Dendritic cell treated with granulocyte-macrophage colony-stimulating factor and Interleukin-4, amounts not matched to agents 40 ng/mL and 50 ng/mL, for 4 days (primary cell): ENCODE results near the gene RAB3IL1.
"Not testable (repeated sequence)": the region's sequence is repeated elsewhere in the genome, so short reads cannot be mapped to it uniquely, and the experiment has no call there.

Experiments used
- H3K27ac Mint-ChIP-seq: one replicate; pipeline ENCODE4 v1.8.0; 2022; ENCODE audit warnings: mild to moderate bottlenecking, mixed read lengths
- H3K27me3 Mint-ChIP-seq: one replicate; pipeline ENCODE4 v1.8.0; 2022; ENCODE audit warnings: mild to moderate bottlenecking, mixed read lengths
- H3K36me3 Mint-ChIP-seq: one replicate; pipeline ENCODE4 v1.8.0; 2022; ENCODE audit warnings: low read depth, mixed read lengths
- H3K4me1 Mint-ChIP-seq: one replicate; pipeline ENCODE4 v1.8.0; 2022; ENCODE audit warnings: low read depth, mixed read lengths
- H3K4me3 Mint-ChIP-seq: one replicate; pipeline ENCODE4 v1.8.0; 2022; ENCODE audit warnings: mild to moderate bottlenecking, moderate library complexity, mixed read lengths
- H3K9me3 Mint-ChIP-seq: one replicate; pipeline ENCODE4 v1.8.0; 2022; ENCODE audit warnings: mixed read lengths
- intact Hi-C: fragments of 100-400 bp; cut with micrococcal nuclease; formaldehyde crosslinking; loops from one replicate; pipeline ENCODE4 v1.15.0; 2022

Gene RAB3IL1

GRCh38 chr11:61957021-61957770 is 39.8 kb upstream of the RAB3IL1 start:
- Mint-ChIP-seq H3K27me3 (no peaks in the 10 kb centered on the region), H3K27ac (peak overlapping the region; percentile 89), H3K9me3 (no peaks in the 10 kb centered on the region), H3K4me3 (no peak overlapping the region), H3K36me3 (peaks cover 63% of the 10 kb centered on the region), H3K4me1 (peaks cover 70% of the 10 kb centered on the region)
- intact Hi-C loops, result no loop called here

GRCh38 chr11:61956191-61957020 is 39.0 kb upstream of the RAB3IL1 start:
- no peaks in the 10 kb centered on the region for H3K27me3 Mint-ChIP-seq
- peaks cover 55% of the 10 kb centered on the region for H3K36me3 Mint-ChIP-seq
- peak overlapping the region; percentile 89 for H3K27ac Mint-ChIP-seq
- H3K4me3 Mint-ChIP-seq, result peak overlapping the region; percentile 76
- H3K4me1 Mint-ChIP-seq, result peaks cover 68% of the 10 kb centered on the region
- H3K9me3 Mint-ChIP-seq, result no peaks in the 10 kb centered on the region
- intact Hi-C loops, result no loop called here

DNA sequence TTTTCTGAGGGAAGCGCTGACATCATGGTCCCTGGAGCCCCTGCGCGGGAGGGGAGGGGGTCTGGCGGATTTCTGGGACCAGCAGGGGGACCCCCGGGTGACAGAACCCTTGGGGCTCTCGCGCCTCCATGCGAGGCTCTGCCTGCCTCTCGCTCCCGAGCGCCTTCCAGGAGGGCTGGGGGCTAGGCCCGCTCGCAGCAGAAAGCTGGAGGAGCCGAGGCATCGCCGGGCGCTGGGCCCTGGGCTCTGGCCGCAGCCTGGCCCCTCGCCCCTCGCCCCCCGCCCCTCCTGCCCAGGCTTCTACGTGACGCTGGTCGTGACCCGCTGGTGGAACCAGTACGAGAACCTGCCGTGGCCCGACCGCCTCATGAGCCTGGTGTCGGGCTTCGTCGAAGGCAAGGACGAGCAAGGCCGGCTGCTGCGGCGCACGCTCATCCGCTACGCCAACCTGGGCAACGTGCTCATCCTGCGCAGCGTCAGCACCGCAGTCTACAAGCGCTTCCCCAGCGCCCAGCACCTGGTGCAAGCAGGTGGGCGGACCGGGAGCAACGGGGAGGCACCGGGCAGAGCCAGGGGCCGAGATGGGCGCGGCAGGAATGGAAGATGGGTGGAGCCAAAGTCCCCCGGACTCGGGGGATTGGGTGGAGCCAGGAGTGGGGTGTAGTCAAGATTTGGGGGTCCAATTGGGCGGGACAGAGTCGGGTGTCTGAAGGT is 38.2 kb upstream of the RAB3IL1 start:
- Mint-ChIP-seq H3K4me3 (peak overlapping the region; percentile 76), H3K36me3 (peaks cover 47% of the 10 kb centered on the region), H3K4me1 (peaks cover 61% of the 10 kb centered on the region), H3K27ac (peak overlapping the region; percentile 89), H3K9me3 (no peaks in the 10 kb centered on the region), H3K27me3 (no peaks in the 10 kb centered on the region)
- intact Hi-C loops, result no loop called here

- intact Hi-C loops, result no loop called here
- peaks cover 57% of the 10 kb centered on the region for H3K4me1 Mint-ChIP-seq
- peak overlapping the region; percentile 76 for H3K4me3 Mint-ChIP-seq
- H3K27ac Mint-ChIP-seq, result peak overlapping the region; percentile 89
- H3K9me3 Mint-ChIP-seq, result no peaks in the 10 kb centered on the region
- peaks cover 40% of the 10 kb centered on the region for H3K36me3 Mint-ChIP-seq
- no peaks in the 10 kb centered on the region for H3K27me3 Mint-ChIP-seq
Measured at GRCh38 chr11:61954851-61955421, 37.6 kb upstream of the RAB3IL1 start.

- peaks cover 34% of the 10 kb centered on the region for H3K36me3 Mint-ChIP-seq
- intact Hi-C loops, result no loop called here
- H3K4me3 Mint-ChIP-seq, result peak overlapping the region; percentile 76
- H3K4me1 Mint-ChIP-seq, result peaks cover 60% of the 10 kb centered on the region
- H3K9me3 Mint-ChIP-seq, result no peaks in the 10 kb centered on the region
- no peaks in the 10 kb centered on the region for H3K27me3 Mint-ChIP-seq
- H3K27ac Mint-ChIP-seq, result peak overlapping the region; percentile 89
Measured at GRCh38 chr11:61954106-61954850, 36.9 kb upstream of the RAB3IL1 start.

DNA sequence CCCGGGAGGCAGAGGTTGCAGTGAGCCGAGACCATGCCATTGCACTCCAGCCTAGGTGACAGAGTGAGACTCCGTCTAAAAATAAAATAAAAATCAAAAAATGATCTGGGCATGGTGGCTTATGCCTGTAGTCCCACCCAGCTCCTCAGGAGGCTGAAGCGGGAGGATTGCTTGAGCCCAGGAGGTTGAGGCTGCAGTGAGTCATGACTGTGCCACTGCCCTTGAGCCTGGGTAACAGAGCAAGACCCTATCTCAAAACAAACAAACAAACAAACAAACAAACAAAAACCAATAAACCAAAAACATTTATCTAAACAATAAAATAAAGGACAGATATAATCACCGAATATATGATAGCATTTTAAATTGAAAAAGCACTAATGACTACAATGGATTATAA is 36.3 kb upstream of the RAB3IL1 start:
- intact Hi-C loops, result not testable (repeated sequence)

GRCh38 chr11:61952882-61953281 is 35.5 kb upstream of the RAB3IL1 start:
- H3K27me3 Mint-ChIP-seq, result no peaks in the 10 kb centered on the region
- H3K36me3 Mint-ChIP-seq, result peaks cover 20% of the 10 kb centered on the region
- intact Hi-C loops, result no loop called here
- H3K4me3 Mint-ChIP-seq, result no peak overlapping the region
- no peaks in the 10 kb centered on the region for H3K9me3 Mint-ChIP-seq
- H3K4me1 Mint-ChIP-seq, result peaks cover 50% of the 10 kb centered on the region
- H3K27ac Mint-ChIP-seq, result no peak overlapping the region

More for the DNA sequence above, 36.3 kb upstream of the RAB3IL1 start:
- not testable (repeated sequence) for H3K9me3 Mint-ChIP-seq, H3K27me3 Mint-ChIP-seq, H3K4me3 Mint-ChIP-seq
- Mint-ChIP-seq H3K4me1 (peaks cover 55% of the 10 kb centered on the region), H3K36me3 (peaks cover 27% of the 10 kb centered on the region), H3K27ac (peak overlapping the region; percentile 89)

DNA sequence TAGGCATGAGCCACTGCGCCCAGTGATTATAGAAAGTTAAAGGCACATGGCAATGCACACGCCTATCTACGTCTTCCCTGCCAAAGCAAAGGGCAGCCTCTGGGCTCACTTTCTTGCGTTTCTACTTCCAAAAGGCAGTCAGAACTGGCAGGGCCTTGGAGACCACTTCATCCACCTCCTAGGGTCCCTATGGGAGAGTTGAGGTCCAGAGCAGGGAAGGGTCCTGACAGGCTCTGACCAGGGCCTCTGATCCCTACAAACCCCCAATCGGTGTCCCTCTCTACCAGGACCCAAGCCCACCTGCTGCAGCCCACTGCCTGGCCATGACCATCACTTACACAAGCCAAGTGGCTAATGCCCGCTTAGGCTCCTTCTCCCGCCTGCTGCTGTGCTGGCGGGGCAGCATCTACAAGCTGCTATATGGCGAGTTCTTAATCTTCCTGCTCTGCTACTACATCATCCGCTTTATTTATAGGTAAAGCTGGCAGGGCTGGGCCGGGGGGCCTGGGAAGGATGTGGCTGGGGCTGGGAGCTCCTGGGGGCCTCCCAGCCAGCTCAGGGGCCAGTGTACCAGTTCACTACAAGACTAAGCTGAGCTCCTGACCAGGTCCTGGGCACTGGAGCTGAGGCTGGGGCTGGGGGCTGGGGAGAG is 34.2 kb upstream of the RAB3IL1 start:
- H3K4me1 Mint-ChIP-seq, result peaks cover 48% of the 10 kb centered on the region
- H3K27ac Mint-ChIP-seq, result no peak overlapping the region
- H3K9me3 Mint-ChIP-seq, result no peaks in the 10 kb centered on the region
- H3K36me3 Mint-ChIP-seq, result peaks cover 9% of the 10 kb centered on the region
- intact Hi-C loops, result no loop called here
- H3K4me3 Mint-ChIP-seq, result no peak overlapping the region
- H3K27me3 Mint-ChIP-seq, result no peaks in the 10 kb centered on the region

GRCh38 chr11:61950035-61950547 is 32.7 kb upstream of the RAB3IL1 start, which contains the start of gene BEST1:
Gene BEST1, plus strand, starts transcription at chr11:61950351. Its CDS starts 1,456 bp downstream, at chr11:61951807.
- peaks cover 6% of the 10 kb centered on the region for H3K27me3 Mint-ChIP-seq
- H3K36me3 Mint-ChIP-seq, result no peaks in the 10 kb centered on the region
- H3K4me1 Mint-ChIP-seq, result peaks cover 35% of the 10 kb centered on the region
- no peaks in the 10 kb centered on the region for H3K9me3 Mint-ChIP-seq
- no peak within 1 kb of the TSS for H3K4me3 Mint-ChIP-seq
- intact Hi-C loops, result no loop called here
- H3K27ac Mint-ChIP-seq, result no peak within 1 kb of the TSS

GRCh38 chr11:61949169-61950034 is 32.0 kb upstream of the RAB3IL1 start:
- intact Hi-C loops, result loop anchor here (5.0 kb wide), 1 partner anchor 133 kb away; no protein-coding TSS in a partner anchor
- peaks cover 28% of the 10 kb centered on the region for H3K4me1 Mint-ChIP-seq
- H3K9me3 Mint-ChIP-seq, result no peaks in the 10 kb centered on the region
- no peak overlapping the region for H3K4me3 Mint-ChIP-seq
- H3K27me3 Mint-ChIP-seq, result peaks cover 11% of the 10 kb centered on the region
- H3K36me3 Mint-ChIP-seq, result no peaks in the 10 kb centered on the region
- no peak overlapping the region for H3K27ac Mint-ChIP-seq

DNA sequence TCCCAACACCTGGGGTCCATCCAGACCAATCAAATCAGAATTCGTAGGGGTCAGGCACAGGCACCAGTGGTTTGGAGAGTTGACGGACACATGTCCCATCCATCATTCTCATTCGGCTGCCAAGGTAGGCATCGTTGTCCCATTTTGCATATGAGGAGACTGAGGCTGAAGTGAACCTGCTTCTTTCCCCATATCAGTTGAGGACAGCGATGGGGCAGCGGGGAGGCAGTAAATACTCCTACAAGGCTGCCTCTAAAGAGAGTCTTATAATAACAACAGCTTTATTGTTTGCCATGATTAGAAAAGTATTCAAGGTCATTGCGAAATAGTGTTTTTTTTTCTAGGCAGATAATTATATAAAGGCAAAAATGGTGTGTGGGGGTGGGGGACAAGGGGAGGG is 31.1 kb upstream of the RAB3IL1 start:
- H3K4me1 Mint-ChIP-seq, result peaks cover 26% of the 10 kb centered on the region
- no peaks in the 10 kb centered on the region for H3K36me3 Mint-ChIP-seq
- intact Hi-C loops, result loop anchor here (5.0 kb wide), 1 partner anchor 134 kb away; no protein-coding TSS in a partner anchor
- H3K9me3 Mint-ChIP-seq, result no peaks in the 10 kb centered on the region
- peaks cover 14% of the 10 kb centered on the region for H3K27me3 Mint-ChIP-seq
- no peak overlapping the region for H3K4me3 Mint-ChIP-seq
- no peak overlapping the region for H3K27ac Mint-ChIP-seq
